Suprapubic skin (tissue), 4 donors: ENCODE measurements around the gene RPL41. TPM values are rescaled to one million over a fixed set of nuclear protein-coding genes. Genes with fewer than 3 reads are reported as not detected.

Experiments used
- DNase-seq, 2 donors: peaks; one replicate each; pipeline ENCODE4 v3.0.0-alpha.2; 2019; ENCODE audit warnings: low spot score in 2 of 2
- H3K27ac ChIP-seq: fragments of 200-600 bp; sonication (generic); one replicate; pipeline ENCODE4 v1.5.1; 2019
- H3K27me3 ChIP-seq: fragments of 200-600 bp; sonication (generic); one replicate; pipeline ENCODE4 v1.5.1; 2019
- H3K36me3 ChIP-seq: fragments of 200-600 bp; sonication (generic); one replicate; pipeline ENCODE4 v1.5.1; 2019
- H3K4me1 ChIP-seq: fragments of 200-600 bp; sonication (generic); one replicate; pipeline ENCODE4 v1.5.1; 2019
- H3K4me3 ChIP-seq: fragments of 200-600 bp; sonication (generic); one replicate; pipeline ENCODE4 v1.5.1; 2019; ENCODE audit warnings: mild to moderate bottlenecking
- H3K9me3 ChIP-seq: fragments of 200-600 bp; sonication (generic); one replicate; pipeline ENCODE4 v1.5.1; 2019
- CTCF ChIP-seq, 2 donors: fragments of 200-600 bp in 1 of 2; fragments of 450-650 bp in 1 of 2; sonication (generic) in 1 of 2; IDR thresholded peaks; one replicate each; pipeline ENCODE4 v1.5.1; 2016 to 2019; ENCODE audit warnings: antibody characterized with exemption in 2 of 2, mild to moderate bottlenecking in 1 of 2, moderate library complexity in 1 of 2
- EP300 ChIP-seq: sonication (generic); formaldehyde crosslinking; IDR thresholded peaks from one replicate; pipeline ENCODE4 v1.6.1; 2017; ENCODE audit warnings: antibody characterized with exemption
- POLR2A ChIP-seq, 2 donors: fragments of 450-650 bp; IDR thresholded peaks; one replicate each; pipeline ENCODE4 v1.6.1; 2017; ENCODE audit warnings: antibody characterized with exemption in 2 of 2, mild to moderate bottlenecking in 2 of 2, moderate library complexity in 2 of 2
- POLR2AphosphoS5 ChIP-seq, 3 donors: sonication (generic); formaldehyde crosslinking; IDR thresholded peaks; one replicate each; pipeline ENCODE4 v1.6.1; 2017; ENCODE audit warnings: antibody characterized with exemption in 3 of 3
- WGBS: methylation state at CpG from one replicate; pipeline ENCODE4 v1.1.5; 2018; 5-methylcytosine and 5-hydroxymethylcytosine counted together
- total RNA-seq, 4 donors: library from RNA; depleted of rRNA; stranded (reverse); fragments of >200 nt; gene quantifications; one replicate each; pipeline ENCODE4 v1.1.0, GENCODE V29; 2016

RPL41 gene
- total RNA-seq, 4 donors from 2014 or later = 2,523 to 6,346 (median 5,689) TPM

- 0% methylated on average over 10 of the region's 37 CpGs for WGBS
- DNase-seq = peak; percentile 97 to 98
- H3K4me3 ChIP-seq = peak within 1 kb of the TSS; percentile 62
- peaks cover 34% of the 10 kb centered on the region for H3K4me1 ChIP-seq
- H3K27ac ChIP-seq = peak within 1 kb of the TSS; percentile 95
- peak in 2 of 3 donors; percentile 88 to 89 for TF ChIP-seq POLR2AphosphoS5 (IDR thresholded peaks at IDR 0.05)
- no peak for TF ChIP-seq EP300
- TF ChIP-seq POLR2A (IDR thresholded peaks at IDR 0.05) = peak in 1 of 2 donors; percentile 41
- no peak for TF ChIP-seq CTCF (IDR thresholded peaks at IDR 0.05)
- no peaks in the 10 kb centered on the region for H3K9me3 ChIP-seq
- no peaks in the 10 kb centered on the region for H3K36me3 ChIP-seq
- no peaks in the 10 kb centered on the region for H3K27me3 ChIP-seq
Observed at GRCh38 chr12:56152132-56152755, 35.8 kb downstream of the RPL41 start, which contains the start of gene MYL6B. TSS of gene MYL6B (plus strand) at chr12:56152587. CDS start at chr12:56153919, 1,332 bp downstream.

DNA sequence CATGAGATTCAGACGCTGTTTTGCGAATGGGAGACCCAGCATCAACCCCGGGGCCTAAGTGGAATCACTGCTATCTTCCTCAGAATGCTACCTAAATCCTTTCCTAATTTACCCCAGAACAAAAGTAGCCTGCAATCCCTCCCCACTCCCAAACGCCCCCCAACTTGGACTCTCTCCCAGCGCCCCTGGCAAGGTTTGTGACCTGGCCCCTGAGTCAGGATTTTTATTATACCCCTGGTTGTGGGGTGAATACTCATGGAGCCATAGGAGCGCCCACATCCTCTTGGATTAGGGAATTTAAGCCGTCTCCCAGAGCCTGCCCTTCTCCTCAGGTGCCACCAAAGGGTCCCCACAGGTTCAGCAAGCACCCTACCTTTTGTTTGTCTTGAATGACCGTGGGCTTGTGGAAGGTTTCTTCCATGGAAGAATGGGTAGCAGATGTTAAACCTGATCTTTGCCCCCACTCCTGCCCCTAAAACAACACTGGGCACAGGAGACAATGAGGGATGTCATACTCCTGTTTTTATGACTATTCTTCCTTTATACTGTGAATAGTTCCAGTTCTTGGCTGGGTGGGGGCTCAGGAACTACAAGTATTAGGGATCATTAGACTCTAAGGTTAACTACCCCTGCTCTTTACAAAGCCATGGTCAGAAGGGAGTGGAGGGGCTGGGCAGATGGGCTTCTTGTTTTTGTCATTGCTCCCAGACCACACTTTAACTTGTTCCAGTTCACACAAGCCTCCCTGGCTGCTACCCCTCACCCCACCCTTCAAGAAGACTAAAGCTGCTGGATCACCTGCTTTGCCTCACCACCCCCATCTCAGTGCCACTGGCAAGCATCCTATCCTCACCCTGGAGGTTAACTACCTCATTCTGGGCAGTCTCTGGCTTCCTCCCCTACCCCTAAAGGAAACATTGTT is 36.6 kb downstream of the RPL41 start:
- Histone ChIP-seq H3K9me3 (no peaks in the 10 kb centered on the region), H3K4me1 (peaks cover 38% of the 10 kb centered on the region), H3K4me3 (peak overlapping the region; percentile 62), H3K27me3 (no peaks in the 10 kb centered on the region), H3K27ac (no peak overlapping the region), H3K36me3 (no peaks in the 10 kb centered on the region)
- WGBS = 10% methylated on average over 8 of the region's 8 CpGs
- DNase-seq = no peak
- TF ChIP-seq CTCF (IDR thresholded peaks at IDR 0.05) (no peak), POLR2AphosphoS5 (IDR thresholded peaks at IDR 0.05) (no peak), POLR2A (IDR thresholded peaks at IDR 0.05) (no peak), EP300 (no peak)

DNA sequence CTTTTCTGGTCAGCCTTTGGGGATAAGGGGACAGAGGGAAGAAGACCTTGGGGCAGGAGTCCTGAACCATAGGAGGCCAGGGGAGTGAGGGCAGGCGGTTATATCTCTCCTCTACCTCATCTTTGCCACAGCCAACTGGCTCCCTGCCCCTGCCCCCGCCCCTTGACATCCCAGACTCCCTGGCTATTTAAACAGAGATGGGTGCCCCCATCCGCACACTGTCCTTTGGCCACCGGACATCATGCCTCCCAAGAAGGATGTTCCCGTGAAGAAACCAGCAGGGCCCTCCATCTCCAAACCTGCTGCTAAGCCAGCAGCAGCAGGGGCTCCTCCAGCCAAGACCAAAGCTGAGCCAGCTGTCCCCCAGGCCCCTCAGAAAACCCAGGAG is 37.2 kb downstream of the RPL41 start:
- WGBS = 85% methylated on average over 4 of the region's 5 CpGs
- no peak for DNase-seq
- Histone ChIP-seq H3K9me3 (no peaks in the 10 kb centered on the region), H3K27me3 (no peaks in the 10 kb centered on the region), H3K4me1 (peaks cover 38% of the 10 kb centered on the region), H3K27ac (no peak overlapping the region), H3K4me3 (no peak overlapping the region), H3K36me3 (no peaks in the 10 kb centered on the region)
- TF ChIP-seq CTCF (IDR thresholded peaks at IDR 0.05) (no peak), POLR2AphosphoS5 (IDR thresholded peaks at IDR 0.05) (no peak), POLR2A (IDR thresholded peaks at IDR 0.05) (no peak), EP300 (no peak)

DNA sequence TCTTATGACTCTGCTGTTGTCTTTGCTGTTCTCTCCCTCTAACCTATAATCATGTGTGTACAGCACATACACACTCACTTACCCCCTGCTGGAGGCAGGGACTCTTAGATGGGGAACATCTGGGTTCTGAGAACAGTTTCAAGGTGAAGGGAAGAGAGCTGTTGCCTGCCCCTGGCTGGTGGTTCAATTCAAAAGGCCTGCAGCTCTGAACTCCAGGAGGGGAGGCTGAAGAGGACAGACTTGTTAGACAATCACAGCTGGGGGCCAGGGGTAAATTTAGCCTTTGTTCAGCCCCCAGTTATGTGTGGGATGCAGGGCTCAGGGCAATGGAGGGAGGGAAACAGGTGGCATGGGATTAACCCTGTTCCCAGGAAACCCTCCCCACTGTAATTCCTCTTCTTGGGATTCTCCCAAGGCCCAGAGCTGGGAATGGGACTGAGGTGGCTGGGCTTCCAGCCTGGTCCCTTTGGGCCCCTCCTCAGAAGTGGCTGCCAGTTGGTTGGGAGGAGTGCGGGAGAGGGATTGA is 37.9 kb downstream of the RPL41 start:
- Histone ChIP-seq H3K4me3 (no peak overlapping the region), H3K36me3 (no peaks in the 10 kb centered on the region), H3K27ac (no peak overlapping the region), H3K4me1 (peaks cover 42% of the 10 kb centered on the region), H3K27me3 (no peaks in the 10 kb centered on the region), H3K9me3 (no peaks in the 10 kb centered on the region)
- WGBS = 92% methylated on average over 1 of the region's 1 CpG
- no peak for DNase-seq
- no peak for TF ChIP-seq EP300
- TF ChIP-seq POLR2AphosphoS5 (IDR thresholded peaks at IDR 0.05) = no peak
- no peak for TF ChIP-seq POLR2A (IDR thresholded peaks at IDR 0.05)
- TF ChIP-seq CTCF (IDR thresholded peaks at IDR 0.05) = no peak

GRCh38 chr12:56154818-56155217 is 38.4 kb downstream of the RPL41 start:
- Histone ChIP-seq H3K9me3 (no peaks in the 10 kb centered on the region), H3K27ac (no peak overlapping the region), H3K4me1 (peaks cover 47% of the 10 kb centered on the region), H3K36me3 (peaks cover 3% of the 10 kb centered on the region), H3K4me3 (no peak overlapping the region), H3K27me3 (no peaks in the 10 kb centered on the region)
- WGBS = 84% methylated on average over 5 of the region's 5 CpGs
- TF ChIP-seq POLR2AphosphoS5 (IDR thresholded peaks at IDR 0.05) = no peak
- TF ChIP-seq CTCF (IDR thresholded peaks at IDR 0.05) = no peak
- TF ChIP-seq POLR2A (IDR thresholded peaks at IDR 0.05) = no peak
- no peak for TF ChIP-seq EP300
- DNase-seq = no peak
